ENCODE data around the gene LINGO4.

Gene LINGO4

DNA sequence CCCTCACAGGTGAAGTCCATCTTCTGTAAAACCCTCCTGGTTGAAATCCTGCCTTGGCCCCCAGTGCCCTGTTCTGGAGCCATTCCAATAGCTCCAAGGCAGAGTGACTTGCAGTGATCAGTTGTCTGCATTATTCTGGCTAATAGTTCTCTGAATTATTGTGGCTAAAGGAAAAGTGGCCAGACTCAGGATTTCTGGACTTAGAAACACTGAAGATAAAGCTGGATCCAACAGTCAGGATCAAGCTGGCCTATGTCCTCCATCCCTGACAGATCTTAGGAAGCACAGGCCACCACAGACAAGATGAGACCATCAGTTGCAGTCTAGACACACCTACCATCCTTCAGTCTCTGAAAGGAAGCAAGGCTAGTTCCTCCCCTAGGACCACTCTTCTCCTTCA lies 35.2 kb upstream of the LINGO4 start:
- DNase-seq (ENCODE audit: extremely low read depth, low read depth), result no peak
- TF ChIP-seq, protein P1, sequence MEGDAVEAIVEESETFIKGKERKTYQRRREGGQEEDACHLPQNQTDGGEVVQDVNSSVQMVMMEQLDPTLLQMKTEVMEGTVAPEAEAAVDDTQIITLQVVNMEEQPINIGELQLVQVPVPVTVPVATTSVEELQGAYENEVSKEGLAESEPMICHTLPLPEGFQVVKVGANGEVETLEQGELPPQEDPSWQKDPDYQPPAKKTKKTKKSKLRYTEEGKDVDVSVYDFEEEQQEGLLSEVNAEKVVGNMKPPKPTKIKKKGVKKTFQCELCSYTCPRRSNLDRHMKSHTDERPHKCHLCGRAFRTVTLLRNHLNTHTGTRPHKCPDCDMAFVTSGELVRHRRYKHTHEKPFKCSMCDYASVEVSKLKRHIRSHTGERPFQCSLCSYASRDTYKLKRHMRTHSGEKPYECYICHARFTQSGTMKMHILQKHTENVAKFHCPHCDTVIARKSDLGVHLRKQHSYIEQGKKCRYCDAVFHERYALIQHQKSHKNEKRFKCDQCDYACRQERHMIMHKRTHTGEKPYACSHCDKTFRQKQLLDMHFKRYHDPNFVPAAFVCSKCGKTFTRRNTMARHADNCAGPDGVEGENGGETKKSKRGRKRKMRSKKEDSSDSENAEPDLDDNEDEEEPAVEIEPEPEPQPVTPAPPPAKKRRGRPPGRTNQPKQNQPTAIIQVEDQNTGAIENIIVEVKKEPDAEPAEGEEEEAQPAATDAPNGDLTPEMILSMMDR (IDR thresholded peaks at IDR 0.05; ENCODE audit: low read depth, low read length, missing control alignments), result no peak
- no peak overlapping the region for H3K4me3 ChIP-seq (replicated peaks; ENCODE audit: low read depth, low read length)

DNA sequence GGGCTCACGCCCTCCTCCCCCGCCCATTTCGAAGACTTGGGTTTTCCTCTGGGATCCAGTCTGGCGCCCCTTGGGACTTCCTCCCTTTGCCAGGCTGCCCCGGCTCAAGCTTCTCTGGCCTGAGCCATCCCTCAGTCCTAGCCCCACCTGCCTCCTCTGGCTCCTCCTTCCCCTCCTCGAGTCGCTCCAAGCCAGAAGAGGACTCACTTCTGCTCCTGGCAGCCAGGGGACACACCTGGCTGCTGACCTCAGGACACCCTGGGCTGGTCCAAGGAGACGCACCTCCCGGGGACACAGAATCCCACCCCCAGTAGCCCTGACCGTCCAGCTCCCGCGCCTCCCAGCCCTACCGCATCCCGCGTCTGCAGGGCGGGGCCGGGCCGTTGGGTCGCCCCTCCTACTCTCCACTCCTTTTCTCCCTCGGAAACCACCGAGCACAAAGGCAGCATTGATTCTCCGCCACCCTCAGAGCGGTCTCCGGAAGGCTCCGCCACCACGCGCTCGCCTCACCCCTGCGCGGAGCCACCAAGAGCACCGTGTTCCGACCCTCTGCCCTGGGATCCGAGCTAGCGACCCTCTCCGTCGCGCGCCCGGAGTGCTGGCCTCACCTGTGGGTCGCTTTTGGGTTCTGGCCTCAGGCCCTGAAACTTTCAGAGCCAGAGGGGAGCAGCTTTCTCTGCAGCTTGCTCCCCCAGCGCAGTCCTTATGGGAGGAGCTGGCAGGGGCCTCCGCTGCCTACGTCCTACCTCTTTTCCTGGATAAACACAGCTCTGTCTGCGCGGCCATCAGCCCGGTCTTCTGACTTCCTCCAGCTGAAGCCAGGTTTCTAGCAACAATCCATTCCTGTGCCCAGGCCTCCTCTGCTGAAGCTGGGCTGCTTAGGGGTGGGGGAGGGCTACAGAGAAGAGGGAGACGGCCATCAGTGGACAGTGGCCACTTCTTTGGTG lies 34.5 kb upstream of the LINGO4 start, which contains the start of gene C2CD4D:
Gene C2CD4D (minus strand): TSS at position 364 of the 947 bp plus-strand sequence. CDS start 831 bp downstream, outside the sequence.
- no peak for DNase-seq (ENCODE audit: extremely low read depth, low read depth)
- peak within 1 kb of the TSS; percentile 23 for H3K4me3 ChIP-seq (replicated peaks; ENCODE audit: low read depth, low read length)
- TF ChIP-seq, protein P1 (IDR thresholded peaks at IDR 0.05; ENCODE audit: low read depth, low read length, missing control alignments), result no peak

DNA sequence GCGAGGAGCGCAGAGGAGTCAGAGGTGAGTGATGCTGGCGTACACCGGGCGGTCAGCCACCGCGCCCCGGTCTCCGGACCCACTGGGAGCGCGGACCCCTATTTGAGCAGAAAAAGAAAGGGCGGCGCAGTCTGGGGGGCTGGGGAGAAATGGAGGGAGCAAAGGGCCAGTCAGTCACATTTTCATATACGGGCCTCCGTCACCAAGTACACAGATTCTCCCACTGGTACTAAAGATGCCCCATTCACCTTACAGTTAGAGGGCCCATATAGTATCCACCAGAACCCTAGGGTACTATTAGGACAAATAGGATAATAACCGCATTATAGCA lies 33.8 kb upstream of the LINGO4 start:
- peak overlapping the region; percentile 23 for H3K4me3 ChIP-seq (replicated peaks; ENCODE audit: low read depth, low read length)
- TF ChIP-seq, protein P1 (IDR thresholded peaks at IDR 0.05; ENCODE audit: low read depth, low read length, missing control alignments), result no peak
- no peak for DNase-seq (ENCODE audit: extremely low read depth, low read depth)

DNA sequence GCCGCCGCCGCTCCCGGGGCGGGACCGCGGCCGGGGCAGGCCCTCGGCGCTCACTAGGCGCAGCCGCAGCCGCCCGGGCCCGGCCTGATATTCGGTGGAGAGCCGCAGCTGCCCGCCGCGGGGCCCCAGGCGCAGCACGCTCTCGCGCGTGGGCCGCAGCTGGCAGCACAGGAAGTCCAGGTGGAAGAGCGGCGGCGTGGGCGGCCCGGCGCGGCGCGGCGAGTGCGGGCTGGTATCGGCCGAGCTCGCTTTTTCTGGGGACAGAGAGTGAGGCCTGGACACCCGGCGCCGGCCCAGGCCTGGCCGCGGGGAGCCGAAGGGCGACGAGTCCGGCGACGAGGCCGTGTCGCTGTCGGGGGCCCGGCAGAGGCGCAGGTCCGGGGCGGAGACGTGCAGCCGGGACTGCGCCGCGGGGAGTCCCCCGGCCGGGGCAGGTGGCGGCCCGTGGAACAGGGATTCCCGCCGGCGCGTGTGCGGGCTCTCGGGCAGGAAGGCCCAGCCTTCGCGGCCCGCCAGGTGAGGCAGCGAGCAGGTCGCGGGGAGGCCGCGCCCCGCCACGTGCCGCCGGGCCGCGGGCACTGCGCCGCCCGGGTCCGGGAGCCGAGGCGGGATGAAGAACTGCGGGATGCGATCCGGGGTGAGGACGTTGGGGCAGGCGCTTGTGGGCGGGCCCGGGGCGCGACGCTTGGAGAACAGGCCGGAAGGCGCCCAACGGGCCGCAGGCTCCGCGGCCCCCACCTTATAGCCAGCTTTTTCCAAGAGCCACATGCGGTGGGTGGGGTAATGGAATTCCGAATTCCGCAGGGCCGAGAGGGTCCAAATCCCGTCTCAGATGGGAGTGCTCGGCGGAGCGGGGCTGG lies 33.2 kb upstream of the LINGO4 start:
- TF ChIP-seq, protein P1 (IDR thresholded peaks at IDR 0.05; ENCODE audit: low read depth, low read length, missing control alignments), result no peak
- peak overlapping the region; percentile 26 for H3K4me3 ChIP-seq (replicated peaks; ENCODE audit: low read depth, low read length)
- no peak for DNase-seq (ENCODE audit: extremely low read depth, low read depth)

DNA sequence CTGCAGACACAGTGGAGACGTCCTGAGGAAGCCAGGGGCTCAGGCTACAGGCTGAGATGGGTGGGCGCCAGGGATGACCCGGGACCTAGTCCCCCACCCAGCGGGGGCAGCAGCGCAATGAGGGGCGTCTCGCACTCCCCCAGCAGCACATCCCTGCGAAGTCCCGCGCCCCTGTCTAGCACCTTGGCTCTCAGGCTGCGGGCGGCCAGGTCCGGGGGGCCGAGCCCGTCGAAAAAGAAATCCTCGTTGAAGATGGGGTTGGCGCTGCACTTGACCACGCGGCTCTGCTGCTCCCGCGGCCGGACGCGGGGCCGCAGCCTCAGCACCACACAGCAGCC lies 32.6 kb upstream of the LINGO4 start:
- TF ChIP-seq, protein P1 (IDR thresholded peaks at IDR 0.05; ENCODE audit: low read depth, low read length, missing control alignments), result no peak
- no peak for DNase-seq (ENCODE audit: extremely low read depth, low read depth)
- no peak overlapping the region for H3K4me3 ChIP-seq (replicated peaks; ENCODE audit: low read depth, low read length)

DNA sequence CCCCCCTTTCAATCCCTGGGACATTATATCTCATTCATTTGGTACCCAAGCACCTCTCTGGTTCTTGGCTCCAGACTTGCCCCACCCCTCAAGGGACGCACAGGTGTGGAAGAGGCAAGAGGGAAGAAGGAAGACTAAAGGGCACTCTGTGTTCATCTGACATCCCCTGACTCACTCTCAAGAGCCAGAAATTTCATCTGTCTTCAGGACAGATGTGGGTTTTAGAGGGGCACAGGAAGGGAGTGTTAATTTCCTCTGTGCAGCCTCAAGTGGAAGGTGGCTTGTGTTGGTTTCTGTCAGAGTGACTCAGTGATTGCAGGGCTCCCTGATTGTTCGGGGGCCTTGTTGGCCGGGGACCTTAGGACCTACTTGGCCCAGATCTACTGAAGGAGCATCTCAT lies 32.0 kb upstream of the LINGO4 start:
- TF ChIP-seq, protein P1 (IDR thresholded peaks at IDR 0.05; ENCODE audit: low read depth, low read length, missing control alignments), result no peak
- DNase-seq (ENCODE audit: extremely low read depth, low read depth), result no peak
- no peak overlapping the region for H3K4me3 ChIP-seq (replicated peaks; ENCODE audit: low read depth, low read length)

Data from HFF-Myc (cell line).